T-helper 17 cell (primary cell): ENCODE data around the gene SNRPD3. TPM values are rescaled to one million over a fixed set of nuclear protein-coding genes. Genes with fewer than 3 reads are reported as not detected.
A peak's percentile ranks its signal among the peaks of the same experiment; 100 is the strongest.
"Not testable (repeated sequence)": the region's sequence is repeated elsewhere in the genome, so short reads cannot be mapped to it uniquely, and the experiment has no call there.

Experiments used
- ATAC-seq: fragments of 150-1000 bp; cut with Tn5 transposase; 2 replicates; pipeline ENCODE4 v1.10.0; 2021; ENCODE audit warnings: mild to moderate bottlenecking, moderate library complexity
- DNase-seq, 3 donors: peaks; one replicate each; pipeline versions ENCODE4 v3.0.0 to v3.0.0-alpha.2; 2020 to 2021
- H3K9me3 ChIP-seq: one replicate; pipeline ENCODE4 v1.7.0; 2013; ENCODE audit warnings: low read length, mild to moderate bottlenecking; ENCODE audit not compliant: control insufficient read depth, poor library complexity, severe bottlenecking
- H3K27ac Mint-ChIP-seq: one replicate; pipeline ENCODE4 v1.8.0; 2022; ENCODE audit warnings: mild to moderate bottlenecking, moderate library complexity, mixed read lengths
- H3K27me3 Mint-ChIP-seq: one replicate; pipeline ENCODE4 v1.8.0; 2022; ENCODE audit warnings: mixed read lengths
- H3K36me3 Mint-ChIP-seq: one replicate; pipeline ENCODE4 v1.8.0; 2022; ENCODE audit warnings: low read depth, mixed read lengths
- H3K4me1 Mint-ChIP-seq: one replicate; pipeline ENCODE4 v1.8.0; 2022; ENCODE audit warnings: mild to moderate bottlenecking, mixed read lengths
- H3K4me3 Mint-ChIP-seq: one replicate; pipeline ENCODE4 v1.8.0; 2022; ENCODE audit warnings: mild to moderate bottlenecking, moderate library complexity, mixed read lengths
- total RNA-seq, 4 donors: library from RNA in 2 of 4; stranded (reverse) in 2 of 4; gene quantifications; one replicate each; pipeline ENCODE4 v1.2.3 and lab custom pipeline; 2022 to 2026

SNRPD3 gene
- total RNA-seq, 2 donors from 2014 or later, result 35.2 to 41.2 TPM

DNA sequence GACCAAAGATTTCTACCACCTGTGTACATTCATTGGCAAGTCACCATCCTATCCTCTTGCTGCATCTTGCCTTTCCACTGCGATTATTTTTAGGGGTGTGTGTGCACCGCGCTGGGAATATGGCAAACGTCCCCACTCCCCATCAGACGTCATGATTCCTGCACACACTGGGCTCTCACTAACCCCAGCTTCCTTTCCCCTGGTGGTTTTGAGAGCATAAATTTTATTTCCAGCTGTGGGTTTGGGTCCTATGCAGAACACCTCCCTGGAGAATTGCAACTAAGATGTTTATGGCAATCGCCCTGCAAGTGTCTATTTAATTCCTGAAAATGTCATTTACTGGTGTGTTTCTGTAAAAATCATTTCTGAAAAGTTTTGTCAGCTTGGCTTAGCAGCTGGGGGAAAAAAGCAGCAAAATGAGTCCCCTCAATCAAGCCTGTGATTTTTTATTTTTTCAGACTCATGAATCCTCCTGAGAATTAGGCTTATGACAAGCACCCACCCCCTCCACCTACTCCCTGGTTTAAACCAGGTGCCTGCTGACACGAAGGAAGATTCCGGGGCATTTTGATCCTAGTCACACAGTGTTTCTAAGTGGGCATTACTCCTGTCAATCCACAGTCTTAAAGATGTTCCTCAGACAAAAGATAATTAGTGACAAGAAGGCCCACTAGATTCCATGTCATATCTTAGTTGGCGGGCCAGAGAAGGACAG is 36.9 kb upstream of the SNRPD3 start:
- Mint-ChIP-seq H3K27me3 (peaks cover 9% of the 10 kb centered on the region), H3K4me3 (no peak overlapping the region), H3K27ac (no peak overlapping the region), H3K4me1 (peaks cover 4% of the 10 kb centered on the region), H3K36me3 (no peaks in the 10 kb centered on the region)
- DNase-seq (no peak), ATAC-seq (no peak)
- H3K9me3 ChIP-seq, result no peaks in the 10 kb centered on the region

- no peaks in the 10 kb centered on the region for H3K9me3 ChIP-seq
- Mint-ChIP-seq H3K4me3 (no peak overlapping the region), H3K4me1 (peaks cover 4% of the 10 kb centered on the region), H3K27me3 (peaks cover 9% of the 10 kb centered on the region), H3K36me3 (no peaks in the 10 kb centered on the region), H3K27ac (no peak overlapping the region)
- no peak for DNase-seq
- ATAC-seq, result no peak
Measured at GRCh38 chr22:24519496-24519895, 36.3 kb upstream of the SNRPD3 start.

- Mint-ChIP-seq H3K27ac (no peak overlapping the region), H3K4me1 (peaks cover 10% of the 10 kb centered on the region), H3K4me3 (no peak overlapping the region), H3K36me3 (no peaks in the 10 kb centered on the region), H3K27me3 (peaks cover 5% of the 10 kb centered on the region)
- no peak for DNase-seq
- H3K9me3 ChIP-seq, result no peaks in the 10 kb centered on the region
- peak; percentile 27 for ATAC-seq
Measured at GRCh38 chr22:24521791-24522245, 34.0 kb upstream of the SNRPD3 start.

- Mint-ChIP-seq H3K27ac (no peak overlapping the region), H3K4me3 (no peak overlapping the region), H3K4me1 (peaks cover 10% of the 10 kb centered on the region), H3K27me3 (no peaks in the 10 kb centered on the region), H3K36me3 (no peaks in the 10 kb centered on the region)
- no peak for ATAC-seq
- no peak for DNase-seq
- H3K9me3 ChIP-seq, result no peaks in the 10 kb centered on the region
Measured at GRCh38 chr22:24523873-24524272, 31.9 kb upstream of the SNRPD3 start.

DNA sequence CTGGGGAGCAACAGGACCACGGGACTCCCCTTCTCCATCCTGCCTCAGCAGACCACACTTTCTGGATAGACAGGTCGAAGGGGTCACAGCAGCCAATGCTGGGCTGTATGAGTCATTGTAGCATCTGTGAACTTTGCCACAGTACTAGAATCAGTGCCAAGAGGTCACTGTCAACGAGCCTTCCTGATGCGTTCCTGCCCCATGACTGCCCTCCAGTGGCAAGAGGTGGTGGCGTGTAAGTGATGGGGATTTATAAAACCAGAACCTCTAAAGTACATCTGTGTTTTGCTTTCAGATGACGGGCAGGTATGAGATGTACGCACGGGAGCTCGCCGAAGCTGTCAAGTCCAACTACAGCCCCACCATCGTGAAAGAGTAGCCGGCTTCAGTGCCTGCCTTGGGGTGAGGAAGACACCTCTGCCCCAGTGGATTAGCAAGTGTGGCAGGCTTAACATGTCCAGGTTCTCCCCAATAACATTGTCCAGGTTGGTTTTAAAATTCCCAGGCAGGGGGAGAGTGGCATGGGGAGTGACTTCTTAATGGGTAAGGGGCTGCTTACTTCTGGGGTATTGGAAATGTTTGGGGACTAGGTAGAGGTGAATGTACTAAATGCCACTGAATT is 30.3 kb upstream of the SNRPD3 start:
- Mint-ChIP-seq H3K27me3 (no peaks in the 10 kb centered on the region), H3K4me1 (peaks cover 10% of the 10 kb centered on the region), H3K27ac (no peak overlapping the region), H3K4me3 (no peak overlapping the region), H3K36me3 (peaks cover 3% of the 10 kb centered on the region)
- H3K9me3 ChIP-seq, result no peaks in the 10 kb centered on the region
- ATAC-seq (peak; percentile 98), DNase-seq (peak; percentile 46 to 72 (median 55))

DNA sequence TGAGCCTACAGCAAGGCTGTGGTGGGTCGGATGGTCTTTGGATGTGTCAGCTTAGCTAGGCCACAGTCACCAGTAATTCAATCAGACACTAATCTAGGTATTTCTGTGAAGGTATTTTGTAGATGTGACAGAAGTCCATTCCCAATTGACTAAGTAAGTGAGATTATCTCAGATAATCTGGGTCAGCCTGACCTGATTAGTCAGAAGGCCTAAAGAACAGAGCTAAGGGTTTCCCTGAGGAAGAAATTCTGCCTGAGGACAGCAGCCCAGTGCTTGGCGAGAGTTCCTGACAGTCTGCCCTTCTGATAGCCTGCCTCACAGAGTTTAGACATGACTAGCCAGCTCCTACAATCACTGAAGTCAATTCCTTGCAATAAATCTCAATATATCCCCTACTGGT is 29.6 kb upstream of the SNRPD3 start:
- ATAC-seq (no peak), DNase-seq (no peak)
- no peak overlapping the region for H3K4me3 Mint-ChIP-seq
- no peaks in the 10 kb centered on the region for H3K9me3 ChIP-seq
- H3K27me3 Mint-ChIP-seq, result no peaks in the 10 kb centered on the region
- H3K27ac Mint-ChIP-seq, result no peak overlapping the region
- H3K4me1 Mint-ChIP-seq, result peaks cover 10% of the 10 kb centered on the region
- peaks cover 3% of the 10 kb centered on the region for H3K36me3 Mint-ChIP-seq

DNA sequence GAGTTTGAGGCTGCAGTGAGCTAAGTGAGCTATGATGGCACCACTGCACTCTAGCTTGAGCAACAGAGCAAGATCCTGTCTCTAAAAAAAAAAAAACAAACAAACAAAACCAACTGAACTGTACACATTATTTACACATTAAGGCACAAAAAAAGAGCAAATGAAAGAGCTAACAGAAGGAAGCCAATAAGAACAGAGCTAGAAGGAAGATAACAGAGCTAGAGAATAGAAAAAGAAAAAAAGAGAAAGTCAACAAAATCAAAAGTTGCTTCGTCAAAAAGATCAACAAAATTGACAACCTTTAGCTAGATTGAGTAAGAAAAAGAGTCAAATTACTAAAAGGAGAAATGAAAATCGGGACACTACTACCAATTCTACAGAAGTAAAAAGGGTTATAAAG is 25.9 kb upstream of the SNRPD3 start:
- peaks cover 3% of the 10 kb centered on the region for H3K36me3 Mint-ChIP-seq
- no peaks in the 10 kb centered on the region for H3K27me3 Mint-ChIP-seq
- no peak for ATAC-seq
- DNase-seq, result no peak
- no peaks in the 10 kb centered on the region for H3K9me3 ChIP-seq
- peaks cover 6% of the 10 kb centered on the region for H3K4me1 Mint-ChIP-seq
- no peak overlapping the region for H3K4me3 Mint-ChIP-seq
- H3K27ac Mint-ChIP-seq, result no peak overlapping the region

- not testable (repeated sequence) for H3K27me3 Mint-ChIP-seq, H3K4me3 Mint-ChIP-seq, ATAC-seq, DNase-seq, H3K36me3 Mint-ChIP-seq, H3K4me1 Mint-ChIP-seq, H3K9me3 ChIP-seq, H3K27ac Mint-ChIP-seq
Measured at GRCh38 chr22:24530968-24531367, 24.8 kb upstream of the SNRPD3 start.

- Mint-ChIP-seq H3K27ac (no peak overlapping the region), H3K4me1 (no peaks in the 10 kb centered on the region), H3K4me3 (no peak overlapping the region), H3K36me3 (peaks cover 3% of the 10 kb centered on the region), H3K27me3 (no peaks in the 10 kb centered on the region)
- ATAC-seq (no peak), DNase-seq (no peak)
- no peaks in the 10 kb centered on the region for H3K9me3 ChIP-seq
Measured at GRCh38 chr22:24532075-24532474, 23.7 kb upstream of the SNRPD3 start.

GRCh38 chr22:24535348-24535747 is 20.5 kb upstream of the SNRPD3 start:
- Mint-ChIP-seq H3K27me3 (no peaks in the 10 kb centered on the region), H3K4me3 (no peak overlapping the region), H3K36me3 (no peaks in the 10 kb centered on the region), H3K27ac (no peak overlapping the region), H3K4me1 (no peaks in the 10 kb centered on the region)
- no peak for ATAC-seq
- DNase-seq, result no peak
- no peaks in the 10 kb centered on the region for H3K9me3 ChIP-seq

- ATAC-seq, result no peak
- no peaks in the 10 kb centered on the region for H3K27me3 Mint-ChIP-seq
- no peak overlapping the region for H3K27ac Mint-ChIP-seq
Measured at GRCh38 chr22:24536089-24536488, 19.7 kb upstream of the SNRPD3 start.

DNA sequence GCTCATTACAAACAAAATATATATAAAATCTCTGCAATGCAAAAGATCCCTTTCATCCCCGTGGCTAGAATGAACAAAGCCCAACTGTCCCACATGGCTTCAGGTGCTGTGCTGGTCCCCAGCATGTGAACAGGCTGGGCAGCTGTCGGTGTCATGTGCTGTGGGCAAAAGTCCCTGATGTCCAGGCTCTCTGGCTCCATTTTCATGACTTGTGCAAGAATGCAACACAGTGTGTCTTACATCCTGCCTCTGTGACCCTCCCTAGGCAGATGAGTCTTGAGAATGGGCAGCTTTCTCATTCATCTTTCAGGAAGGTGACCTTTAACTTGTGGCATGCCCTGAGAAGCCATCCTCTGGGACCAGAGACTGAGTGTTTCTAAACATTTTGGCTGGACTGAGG is 15.3 kb upstream of the SNRPD3 start:
- ATAC-seq (no peak), DNase-seq (no peak)
- H3K9me3 ChIP-seq, result no peaks in the 10 kb centered on the region
- no peak overlapping the region for H3K4me3 Mint-ChIP-seq
- H3K27me3 Mint-ChIP-seq, result no peaks in the 10 kb centered on the region
- H3K4me1 Mint-ChIP-seq, result peaks cover 2% of the 10 kb centered on the region
- no peaks in the 10 kb centered on the region for H3K36me3 Mint-ChIP-seq
- peak overlapping the region; percentile 9 for H3K27ac Mint-ChIP-seq

More at GRCh38 chr22:24536089-24536488, 19.7 kb upstream of the SNRPD3 start:
- H3K4me3 Mint-ChIP-seq, result no peak overlapping the region
- H3K9me3 ChIP-seq, result no peaks in the 10 kb centered on the region
- no peak for DNase-seq
- no peaks in the 10 kb centered on the region for H3K4me1 Mint-ChIP-seq
- H3K36me3 Mint-ChIP-seq, result no peaks in the 10 kb centered on the region

DNA sequence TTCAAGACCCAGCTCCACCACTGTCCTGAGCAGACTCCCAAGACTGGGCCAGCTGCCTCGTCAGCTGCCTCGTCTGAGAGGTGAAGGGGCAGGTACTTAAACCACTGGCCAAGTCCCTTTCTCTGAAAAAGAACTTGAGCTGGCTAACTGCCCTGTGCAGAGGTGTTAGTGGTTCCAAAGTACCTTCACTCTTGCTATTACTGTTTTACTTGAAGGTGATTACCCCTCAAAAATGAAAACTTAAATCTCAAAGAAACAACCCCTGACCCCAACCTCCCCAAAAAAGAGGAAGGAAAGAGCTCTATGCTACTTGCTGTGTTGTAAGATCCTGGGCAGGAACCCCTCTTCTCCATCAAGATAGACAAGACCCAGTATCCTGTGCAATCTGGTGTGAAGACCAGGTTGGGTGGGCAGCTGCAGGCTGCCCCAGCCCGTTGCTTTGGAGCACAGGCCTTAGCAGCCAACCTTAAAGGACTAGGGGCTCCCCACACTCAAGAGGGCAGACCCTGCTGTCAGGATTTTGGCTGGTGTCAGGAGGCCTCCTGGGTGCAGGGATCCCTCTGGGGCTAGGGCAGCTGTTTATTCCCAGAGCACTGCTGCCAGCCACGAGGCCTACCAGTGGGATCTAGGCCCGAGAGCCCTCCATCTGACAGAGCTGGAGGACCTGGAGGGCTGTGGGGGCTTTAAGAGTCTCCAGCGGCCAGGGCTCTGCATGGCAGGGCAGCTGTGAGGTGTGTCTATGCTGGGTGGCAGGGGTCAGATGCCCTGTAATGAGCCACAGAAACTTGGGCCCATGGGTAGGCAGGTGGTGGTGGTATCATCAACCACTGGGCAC is 13.9 kb upstream of the SNRPD3 start:
- no peaks in the 10 kb centered on the region for H3K9me3 ChIP-seq
- Mint-ChIP-seq H3K36me3 (peaks cover 2% of the 10 kb centered on the region), H3K4me3 (no peak overlapping the region), H3K4me1 (peaks cover 2% of the 10 kb centered on the region), H3K27me3 (no peaks in the 10 kb centered on the region), H3K27ac (no peak overlapping the region)
- no peak for ATAC-seq
- no peak for DNase-seq
